Glomerular visceral epithelial cell (primary cell): ENCODE data around the gene DLG2.

Experiments
- DNase-seq: peaks from one replicate; pipeline ENCODE4 v3.0.0-alpha.2; 2016; ENCODE audit errors: extremely low spot score

DLG2 gene

GRCh38 chr11:84012171-84012826 lies 1614.8 kb downstream of the DLG2 start:
- no peak for DNase-seq

- DNase-seq: no peak
These were observed 1624.0 kb downstream of the DLG2 start for GRCh38 chr11:84003181-84003580.

GRCh38 chr11:83998921-83999320 lies 1628.2 kb downstream of the DLG2 start:
- no peak for DNase-seq

- no peak for DNase-seq
These were observed 1636.9 kb downstream of the DLG2 start for GRCh38 chr11:83990160-83990733.

GRCh38 chr11:83982825-83983224 lies 1644.3 kb downstream of the DLG2 start:
- DNase-seq: no peak

GRCh38 chr11:83979593-83979992 lies 1647.6 kb downstream of the DLG2 start:
- DNase-seq: no peak

GRCh38 chr11:83978942-83979341 lies 1648.2 kb downstream of the DLG2 start:
- no peak for DNase-seq

- no peak for DNase-seq
These were observed 1651.1 kb downstream of the DLG2 start for GRCh38 chr11:83976086-83976485.

GRCh38 chr11:83972536-83972935 lies 1654.6 kb downstream of the DLG2 start:
- DNase-seq: no peak

GRCh38 chr11:83971063-83971462 lies 1656.1 kb downstream of the DLG2 start:
- no peak for DNase-seq

GRCh38 chr11:83970061-83970671 lies 1657.0 kb downstream of the DLG2 start:
- DNase-seq: no peak

- no peak for DNase-seq
These were observed 1669.9 kb downstream of the DLG2 start for GRCh38 chr11:83957038-83957900.

- DNase-seq: no peak
These were observed 1670.9 kb downstream of the DLG2 start for GRCh38 chr11:83956119-83956697.

- no peak for DNase-seq
These were observed 1672.4 kb downstream of the DLG2 start for GRCh38 chr11:83954780-83955179.

GRCh38 chr11:83951521-83951920 lies 1675.6 kb downstream of the DLG2 start:
- DNase-seq: no peak

GRCh38 chr11:83948200-83948599 lies 1678.9 kb downstream of the DLG2 start:
- no peak for DNase-seq

GRCh38 chr11:83945976-83946375 lies 1681.2 kb downstream of the DLG2 start:
- no peak for DNase-seq

- no peak for DNase-seq
These were observed 1686.1 kb downstream of the DLG2 start for GRCh38 chr11:83941050-83941449.

- DNase-seq: no peak
These were observed 1689.0 kb downstream of the DLG2 start for GRCh38 chr11:83938148-83938547.

GRCh38 chr11:83933008-83933407 lies 1694.1 kb downstream of the DLG2 start:
- DNase-seq: no peak

GRCh38 chr11:83927422-83927821 lies 1699.7 kb downstream of the DLG2 start:
- DNase-seq: no peak
